ENCODE results near the gene SLC24A5. TPM values are rescaled to one million over a fixed set of nuclear protein-coding genes. Genes with fewer than 3 reads are reported as not detected.
A peak's percentile ranks its signal among the peaks of the same experiment; 100 is the strongest.

Gene SLC24A5
- total RNA-seq, 1 experiment from 2014 or later: not detected

- H2BK120ac ChIP-seq (ENCODE audit: low read depth, low read length, poor library complexity, severe bottlenecking): no peak within 1 kb of the TSS
- H3K79me2 ChIP-seq (ENCODE audit: insufficient read depth, low read length): no peaks in the 10 kb centered on the region
- no peak within 1 kb of the TSS for H3K9ac ChIP-seq (ENCODE audit: extremely low read depth, insufficient read length, low read length)
- H3K27me3 ChIP-seq (ENCODE audit: insufficient read depth, low read length): no peaks in the 10 kb centered on the region
- H3K56ac ChIP-seq (ENCODE audit: insufficient read length, low read depth, low read length): no peak within 1 kb of the TSS
- H2BK12ac ChIP-seq (ENCODE audit: insufficient read length, low read depth, low read length): no peak within 1 kb of the TSS
- H3K4ac ChIP-seq (ENCODE audit: low read depth, low read length): no peak within 1 kb of the TSS
- H3K9me3 Mint-ChIP-seq: no peaks in the 10 kb centered on the region; a peak in 1 of 5 replicates
- no peaks in the 10 kb centered on the region for H3K79me1 ChIP-seq (ENCODE audit: insufficient read depth, low read depth, low read length, poor library complexity, severe bottlenecking)
- no peak within 1 kb of the TSS for H3K23ac ChIP-seq (ENCODE audit: insufficient read length, low read depth, low read length)
- peak within 1 kb of the TSS in 1 of 2 experiments; percentile 81; a peak in 4 of 5 replicates for H3K4me3 Mint-ChIP-seq
- no peak within 1 kb of the TSS for H3K18ac ChIP-seq (ENCODE audit: insufficient read length, low read depth, low read length)
- peaks cover 12 to 16% of the 10 kb centered on the region in 2 experiments for H3K4me1 Mint-ChIP-seq
- H3K23me2 ChIP-seq (ENCODE audit: insufficient read length, low read depth, low read length, poor library complexity, severe bottlenecking): peaks cover 11% of the 10 kb centered on the region
- no peaks in the 10 kb centered on the region for H4K20me1 ChIP-seq (ENCODE audit: control insufficient read depth, insufficient read depth, insufficient read length)
- no peak within 1 kb of the TSS; a peak in 1 of 7 replicates for H3K27ac Mint-ChIP-seq
- DNase-seq: no peak
- no peak within 1 kb of the TSS for H4K91ac ChIP-seq (ENCODE audit: insufficient read length, low read depth, low read length)
- H4K8ac ChIP-seq (replicated peaks; ENCODE audit: insufficient read length, low read depth, low read length): no peak within 1 kb of the TSS
- no peak within 1 kb of the TSS for H2BK15ac ChIP-seq (ENCODE audit: low read depth, low read length)
- peak within 1 kb of the TSS; percentile 85 for H3K4me2 ChIP-seq (ENCODE audit: insufficient read depth, insufficient read length, low read length)
- H2AK5ac ChIP-seq (ENCODE audit: insufficient read length, low read length): no peak within 1 kb of the TSS
- no peak within 1 kb of the TSS for H4K5ac ChIP-seq (ENCODE audit: insufficient read length, low read depth, low read length)
- WGBS (ENCODE audit: extremely low coverage, insufficient read length, low lambda C conversion rate): no CpG with 5 or more reads among the region's 31 CpGs
- H3T11ph ChIP-seq (ENCODE audit: low read length): no peak within 1 kb of the TSS
- H3K14ac ChIP-seq (ENCODE audit: insufficient read depth, low read length): no peak within 1 kb of the TSS
- H3K9me3 ChIP-seq (ENCODE audit: control insufficient read depth, low read depth, low read length): no peaks in the 10 kb centered on the region
- H3K4me1 ChIP-seq (ENCODE audit: insufficient read depth, low read length): no peaks in the 10 kb centered on the region; the same call in 1 of the 2 replicates
- no peak within 1 kb of the TSS for H2BK20ac ChIP-seq (ENCODE audit: low read depth, low read length, poor library complexity, severe bottlenecking)
- no peak within 1 kb of the TSS for H2BK5ac ChIP-seq (ENCODE audit: insufficient read length, low read length)
- no peaks in the 10 kb centered on the region for H3K27me3 Mint-ChIP-seq (ENCODE audit: low read depth)
- no peak for TF ChIP-seq CTCF (conservative IDR thresholded peaks at IDR 0.05)
- H3K36me3 Mint-ChIP-seq (ENCODE audit: insufficient read depth in 1 of 3, low read depth in 3 of 3): no peaks in the 10 kb centered on the region
- no peak within 1 kb of the TSS for H2AFZ ChIP-seq (ENCODE audit: low read length)
- H3K27ac ChIP-seq (ENCODE audit: insufficient read length, low read depth, low read length): no peak within 1 kb of the TSS
Observed at GRCh38 chr15:48191574-48192225, 70.9 kb downstream of the SLC24A5 start, which contains the start of gene CTXN2. TSS of gene CTXN2 (plus strand) at chr15:48191665. CDS start at chr15:48201301, 9,636 bp downstream.

Other genes starting within 250 kb of the SLC24A5 start
- gene MYEF2, start 57.3 kb downstream of the SLC24A5 start, total RNA-seq (2021): 77.5 and 85.2 TPM in 2 replicates
- gene CTXN2, start 70.7 kb downstream of the SLC24A5 start, total RNA-seq (2021): 0.11 TPM in 2 replicates
- gene SLC12A1, start 85.3 kb downstream of the SLC24A5 start, total RNA-seq (2021): 0.04 and 0.07 TPM in 2 replicates
- gene DUT, start 210.4 kb downstream of the SLC24A5 start, total RNA-seq (2021): 131 and 137 TPM in 2 replicates